Gastroesophageal sphincter (tissue), 3 donors: ENCODE data around the gene ZDHHC11B.

Experiments used
- POLR2A ChIP-seq, 2 donors: fragments of 450-650 bp; IDR thresholded peaks; one replicate each; pipeline ENCODE4 v1.6.1; 2017; ENCODE audit warnings: antibody characterized with exemption in 2 of 2, mild to moderate bottlenecking in 2 of 2, moderate library complexity in 1 of 2
- POLR2AphosphoS5 ChIP-seq: sonication (generic); formaldehyde crosslinking; IDR thresholded peaks from one replicate; pipeline ENCODE4 v1.6.1; 2017; ENCODE audit warnings: antibody characterized with exemption
- TF ChIP-seq, protein P1 (sequence below), 4 experiments: fragments of 200-600 bp in 2 of 4; fragments of 450-650 bp in 2 of 4; sonication (generic) in 1 of 4; IDR thresholded peaks; one replicate each; pipeline ENCODE4 v1.5.1; 2017 to 2019; ENCODE audit warnings: antibody characterized with exemption in 4 of 4, mild to moderate bottlenecking in 2 of 4, moderate library complexity in 2 of 4

GRCh38 chr5:664994-665360 lies 119.6 kb downstream of the ZDHHC11B start:
- TF ChIP-seq POLR2A (IDR thresholded peaks at IDR 0.05) (no peak), POLR2AphosphoS5 (no peak)
- TF ChIP-seq, protein P1, sequence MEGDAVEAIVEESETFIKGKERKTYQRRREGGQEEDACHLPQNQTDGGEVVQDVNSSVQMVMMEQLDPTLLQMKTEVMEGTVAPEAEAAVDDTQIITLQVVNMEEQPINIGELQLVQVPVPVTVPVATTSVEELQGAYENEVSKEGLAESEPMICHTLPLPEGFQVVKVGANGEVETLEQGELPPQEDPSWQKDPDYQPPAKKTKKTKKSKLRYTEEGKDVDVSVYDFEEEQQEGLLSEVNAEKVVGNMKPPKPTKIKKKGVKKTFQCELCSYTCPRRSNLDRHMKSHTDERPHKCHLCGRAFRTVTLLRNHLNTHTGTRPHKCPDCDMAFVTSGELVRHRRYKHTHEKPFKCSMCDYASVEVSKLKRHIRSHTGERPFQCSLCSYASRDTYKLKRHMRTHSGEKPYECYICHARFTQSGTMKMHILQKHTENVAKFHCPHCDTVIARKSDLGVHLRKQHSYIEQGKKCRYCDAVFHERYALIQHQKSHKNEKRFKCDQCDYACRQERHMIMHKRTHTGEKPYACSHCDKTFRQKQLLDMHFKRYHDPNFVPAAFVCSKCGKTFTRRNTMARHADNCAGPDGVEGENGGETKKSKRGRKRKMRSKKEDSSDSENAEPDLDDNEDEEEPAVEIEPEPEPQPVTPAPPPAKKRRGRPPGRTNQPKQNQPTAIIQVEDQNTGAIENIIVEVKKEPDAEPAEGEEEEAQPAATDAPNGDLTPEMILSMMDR (IDR thresholded peaks at IDR 0.05), result no peak
